Non-pigmented ciliary epithelial cell (primary cell): ENCODE measurements around the gene ELK4.

Experiments used
- DNase-seq: peaks from one replicate; pipeline ENCODE4 v3.0.0-alpha.2; 2010; ENCODE audit warnings: low read depth

The ELK4 gene

GRCh38 chr1:205561501-205562203, 70.2 kb downstream of the ELK4 start:
- no peak for DNase-seq
